Bronchial epithelial cell (primary cell): ENCODE measurements around the gene TMEM198. TPM values are rescaled to one million over a fixed set of nuclear protein-coding genes. Genes with fewer than 3 reads are reported as not detected.

Experiments used
- DNase-seq: peaks from one replicate; pipeline ENCODE4 v3.0.0-alpha.2; 2010; ENCODE audit warnings: low read depth
- FAIRE-seq: peaks from 2 replicates; lab custom pipeline; 2011; peaks lifted over from hg19 to GRCh38; lab: Jason Lieb, UNC
- H3K27me3 ChIP-seq: 2 replicates; pipeline ENCODE4 v1.5.1; 2011; ENCODE audit warnings: low read length; ENCODE audit not compliant: control insufficient read depth, insufficient read depth
- H3K36me3 ChIP-seq: 2 replicates; pipeline ENCODE4 v1.5.1; 2011; ENCODE audit warnings: low read length; ENCODE audit not compliant: control insufficient read depth, insufficient read depth
- H3K4me3 ChIP-seq: 2 replicates; pipeline ENCODE4 v1.5.1; 2011; ENCODE audit warnings: mild to moderate bottlenecking, low read depth, low read length, control low read depth
- CTCF ChIP-seq: IDR thresholded peaks from 2 replicates; pipeline ENCODE4 v1.5.1; 2011; ENCODE audit warnings: mild to moderate bottlenecking, moderate library complexity, low read length, control low read depth, inconsistent platforms; ENCODE audit not compliant: insufficient read depth, severe bottlenecking
- total RNA-seq: library from RNA; depleted of rRNA; stranded (reverse); fragments of >200 nt; gene quantifications from 2 replicates; pipeline ENCODE4 v1.2.1, GENCODE V29; 2014

The TMEM198 gene
- total RNA-seq, 1 donor from 2014 or later = under 0.01 TPM

GRCh38 chr2:219515874-219516629 is 27.8 kb upstream of the TMEM198 start:
- Histone ChIP-seq H3K4me3 (no peak overlapping the region), H3K36me3 (no peaks in the 10 kb centered on the region), H3K27me3 (peaks cover 60% of the 10 kb centered on the region)
- no peak for FAIRE-seq
- no peak for TF ChIP-seq CTCF
- no peak for DNase-seq

GRCh38 chr2:219516888-219517287 is 26.9 kb upstream of the TMEM198 start:
- no peak for TF ChIP-seq CTCF
- no peak for DNase-seq
- Histone ChIP-seq H3K27me3 (peaks cover 57% of the 10 kb centered on the region), H3K36me3 (no peaks in the 10 kb centered on the region), H3K4me3 (no peak overlapping the region)
- FAIRE-seq = no peak

- DNase-seq (no peak), FAIRE-seq (no peak)
- Histone ChIP-seq H3K27me3 (peaks cover 45% of the 10 kb centered on the region), H3K4me3 (no peak overlapping the region), H3K36me3 (no peaks in the 10 kb centered on the region)
- no peak for TF ChIP-seq CTCF
Observed at GRCh38 chr2:219517954-219518778, 25.7 kb upstream of the TMEM198 start.

GRCh38 chr2:219519526-219519916 is 24.3 kb upstream of the TMEM198 start:
- DNase-seq (no peak), FAIRE-seq (no peak)
- H3K36me3 ChIP-seq = no peaks in the 10 kb centered on the region
- peaks cover 40% of the 10 kb centered on the region for H3K27me3 ChIP-seq
- no peak for TF ChIP-seq CTCF
- no peak overlapping the region for H3K4me3 ChIP-seq

- no peak for TF ChIP-seq CTCF
- Histone ChIP-seq H3K27me3 (peaks cover 35% of the 10 kb centered on the region), H3K36me3 (no peaks in the 10 kb centered on the region), H3K4me3 (no peak overlapping the region)
- FAIRE-seq = no peak
- DNase-seq = no peak
Observed at GRCh38 chr2:219520079-219520478, 23.7 kb upstream of the TMEM198 start.
